Measurements from ENCODE around the gene SPATA31E1.
"Not testable (repeated sequence)": the region's sequence is repeated elsewhere in the genome, so short reads cannot be mapped to it uniquely, and the experiment has no call there.

The SPATA31E1 gene

GRCh38 chr9:87882627-87883026 lies at the start of gene SPATA31E1:
SPATA31E1 (plus strand) TSS chr9:87882877; CDS start chr9:87882892, 15 bp downstream.
- DNase-seq (ENCODE audit: low read depth in 3 of 3) = no peak

DNA sequence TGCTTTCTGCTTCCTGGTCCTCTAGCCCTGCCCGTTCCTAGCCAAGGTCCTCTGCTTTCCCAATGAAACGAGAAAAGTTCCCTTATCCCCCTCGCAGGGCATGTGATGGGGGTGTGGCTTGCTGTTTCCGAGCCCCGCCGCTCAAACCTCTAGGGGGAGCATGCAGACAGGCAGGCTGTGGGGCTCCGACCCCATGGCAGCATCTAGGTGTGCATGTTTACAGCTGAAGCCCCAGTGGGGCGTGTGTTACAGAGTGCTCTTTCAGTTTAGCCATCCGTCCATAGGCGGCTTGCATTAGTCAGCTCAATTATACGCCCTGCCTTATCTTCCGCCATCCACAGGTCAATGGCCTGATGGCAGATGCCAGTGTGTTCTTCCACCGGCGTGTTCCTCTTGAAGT lies 48.3 kb upstream of the SPATA31E1 start:
- no peak for DNase-seq (ENCODE audit: low read depth in 3 of 3)

DNA sequence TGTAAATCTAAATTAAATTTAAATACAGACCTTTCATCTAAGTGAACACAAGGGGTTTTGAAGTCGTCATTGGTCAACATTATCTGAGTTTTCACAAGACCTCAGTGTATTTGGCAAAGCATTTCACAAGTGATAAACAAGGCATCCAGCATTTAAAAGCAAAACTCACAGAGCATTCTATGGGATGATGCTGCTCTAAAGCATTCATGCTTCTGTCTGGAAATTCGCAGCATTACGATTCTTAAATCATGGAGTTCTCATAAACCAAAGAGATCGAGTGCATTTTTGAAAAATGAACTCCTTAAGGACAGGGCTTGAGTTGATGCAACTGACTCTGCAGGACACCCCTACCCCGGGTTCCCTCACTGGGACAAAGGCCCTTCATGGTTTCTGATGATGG lies 46.1 kb upstream of the SPATA31E1 start:
- DNase-seq (ENCODE audit: low read depth in 3 of 3) = no peak

DNA sequence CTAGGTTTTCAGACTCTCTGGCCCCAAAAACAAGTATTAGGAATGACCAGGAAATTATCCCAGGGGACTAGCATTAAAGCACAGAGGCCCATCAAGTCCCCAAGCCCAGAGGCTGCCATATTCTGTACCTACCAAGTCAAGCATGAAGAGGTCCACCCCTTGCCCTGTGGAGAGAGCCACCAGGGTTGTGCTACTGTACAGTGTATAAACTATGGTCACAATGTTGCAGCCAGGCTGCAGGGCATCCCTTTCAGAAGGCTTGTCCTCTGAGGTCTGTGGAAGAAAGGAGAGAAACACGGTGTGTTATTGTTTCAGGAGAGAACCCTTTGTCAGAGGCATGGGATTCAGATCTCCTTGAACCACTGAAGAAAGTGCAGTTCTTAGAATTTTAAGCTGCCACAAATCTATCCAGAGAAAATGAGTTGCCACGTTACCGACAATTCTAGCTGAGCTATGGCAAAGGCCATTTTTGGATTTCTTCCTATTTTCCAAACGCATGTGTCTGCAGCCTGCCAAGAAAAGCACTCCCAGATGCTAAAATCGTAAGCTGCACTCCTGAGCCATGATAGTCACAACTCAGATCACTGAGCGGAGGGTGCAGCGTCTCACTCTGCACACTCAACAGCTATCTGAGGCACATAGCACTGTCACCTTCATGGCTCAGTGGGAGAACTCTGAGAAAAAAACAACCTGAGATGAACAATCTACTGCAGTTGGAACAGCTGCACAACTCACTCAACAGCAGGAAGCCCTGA lies 45.5 kb upstream of the SPATA31E1 start:
- DNase-seq (ENCODE audit: low read depth in 3 of 3) = no peak

DNA sequence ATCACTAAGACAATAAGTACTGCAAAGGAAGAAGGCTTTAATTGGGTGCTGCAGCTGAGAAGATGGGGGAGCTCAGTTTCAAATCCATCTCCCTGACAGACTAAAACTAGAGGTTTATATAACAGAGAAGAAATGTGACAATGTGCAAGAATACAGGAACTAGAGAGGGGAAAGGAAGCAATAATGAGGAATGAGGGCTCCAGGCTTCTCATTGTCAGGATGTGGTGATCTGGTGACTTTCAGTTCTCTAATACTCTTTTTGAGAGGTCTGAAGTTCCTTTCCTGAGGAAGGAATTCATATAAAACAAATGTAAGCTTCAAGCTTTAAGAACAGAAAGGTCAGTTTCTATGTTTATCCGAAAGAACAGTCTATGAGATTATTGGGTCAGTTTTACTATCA lies 42.5 kb upstream of the SPATA31E1 start:
- no peak for DNase-seq (ENCODE audit: low read depth in 3 of 3)

DNA sequence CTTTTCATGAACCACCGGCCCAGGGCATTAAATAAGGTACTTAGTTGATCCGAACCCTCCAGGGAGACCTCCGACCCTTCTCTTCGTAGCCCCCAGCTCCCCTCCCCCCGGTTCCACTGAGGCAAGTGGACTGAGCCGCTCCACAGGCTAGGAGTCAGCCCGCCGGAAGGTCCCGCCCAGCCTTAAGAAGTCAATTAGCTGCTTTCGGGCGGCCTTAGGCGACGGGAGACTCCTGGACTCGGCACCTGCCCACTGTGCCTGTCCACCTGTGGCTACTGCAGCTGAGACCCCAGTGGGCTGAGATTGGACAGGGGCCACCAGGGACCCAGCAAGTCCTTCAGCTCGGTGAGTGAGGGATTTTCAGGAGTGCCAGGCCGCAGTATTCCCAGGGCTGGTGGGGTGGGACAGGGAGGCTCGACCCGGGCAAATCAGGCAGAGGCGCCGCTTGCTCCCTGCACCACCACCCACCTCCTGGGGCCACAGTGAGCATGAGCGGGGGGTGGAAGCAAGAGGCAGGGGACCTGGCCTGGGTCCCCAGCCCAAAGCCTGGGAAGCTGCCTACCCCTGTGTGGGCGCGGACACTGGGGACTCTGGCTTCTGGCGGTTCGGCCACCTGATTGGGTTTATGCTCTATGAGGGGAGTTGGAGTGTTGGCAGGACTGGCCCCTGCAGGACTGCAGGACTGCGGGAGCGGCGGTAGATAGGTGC lies 39.6 kb upstream of the SPATA31E1 start:
- no peak for DNase-seq (ENCODE audit: low read depth in 3 of 3)

GRCh38 chr9:87844506-87844905 lies 38.2 kb upstream of the SPATA31E1 start:
- no peak for DNase-seq (ENCODE audit: low read depth in 3 of 3)

DNA sequence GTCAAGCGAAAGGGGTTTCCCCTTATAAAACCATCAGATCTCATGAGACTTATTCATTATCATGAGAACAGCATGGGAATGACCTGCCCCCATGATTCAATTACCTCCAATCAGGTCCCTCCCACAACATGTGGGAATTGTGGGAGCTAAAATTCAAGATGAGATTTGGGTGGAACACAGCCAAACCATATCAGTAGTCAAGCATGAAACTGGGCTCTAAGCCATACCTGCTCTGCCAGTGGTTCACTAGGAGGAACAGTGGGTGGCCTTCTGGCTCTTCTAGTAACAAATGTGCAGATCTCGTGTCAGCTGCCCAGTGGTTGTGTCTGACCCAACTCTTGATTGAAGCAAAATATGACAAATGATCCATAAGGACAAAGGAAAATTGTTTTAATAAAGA lies 34.9 kb upstream of the SPATA31E1 start:
- not testable (repeated sequence) for DNase-seq (ENCODE audit: low read depth in 3 of 3)

- no peak for DNase-seq (ENCODE audit: low read depth in 3 of 3)
These were observed 33.4 kb upstream of the SPATA31E1 start for GRCh38 chr9:87849144-87849758.

GRCh38 chr9:87850391-87850790 lies 32.3 kb upstream of the SPATA31E1 start:
- DNase-seq (ENCODE audit: low read depth in 3 of 3) = no peak

DNA sequence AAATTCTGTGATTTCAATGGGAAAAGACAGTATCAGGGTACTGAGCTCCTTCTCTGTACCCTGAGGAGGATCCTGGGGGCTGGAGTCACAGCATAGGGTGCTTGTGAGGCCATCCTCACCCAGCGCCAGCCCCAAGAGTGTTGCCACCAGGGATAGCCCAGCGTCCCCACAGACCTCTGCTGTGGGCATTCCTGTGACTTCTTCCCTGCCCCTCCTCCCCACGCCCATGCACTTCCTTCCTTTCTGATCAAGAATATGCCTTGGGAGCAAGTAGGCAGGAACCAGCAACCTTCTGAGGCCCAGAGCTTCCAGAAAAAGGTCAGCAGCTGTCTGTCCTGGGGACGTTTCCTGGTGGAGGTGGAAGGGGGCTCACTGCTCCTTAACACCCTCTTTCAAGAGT lies 31.5 kb upstream of the SPATA31E1 start:
- not testable (repeated sequence) for DNase-seq (ENCODE audit: low read depth in 3 of 3)

- DNase-seq (ENCODE audit: low read depth in 3 of 3) = no peak
These were observed 29.4 kb upstream of the SPATA31E1 start for GRCh38 chr9:87853302-87853701.

- no peak for DNase-seq (ENCODE audit: low read depth in 3 of 3)
These were observed 28.6 kb upstream of the SPATA31E1 start for GRCh38 chr9:87853876-87854579.

DNA sequence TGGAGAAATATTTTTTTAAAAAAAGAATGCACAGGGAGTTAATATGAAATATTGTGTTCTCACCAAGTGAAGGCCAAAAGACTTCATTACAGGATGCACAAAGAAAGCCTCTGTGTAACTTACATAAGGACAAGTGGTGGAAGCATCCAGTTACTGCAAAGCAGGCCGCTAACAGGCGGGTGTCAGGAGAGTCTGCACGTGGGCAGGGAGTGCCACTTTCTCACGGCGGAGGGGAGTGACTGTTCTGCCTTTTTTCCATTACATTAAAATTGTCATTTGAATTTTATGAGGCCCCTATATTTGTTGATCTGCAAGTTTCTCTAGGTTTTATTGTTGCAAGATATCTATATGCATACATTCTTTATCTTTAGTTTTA lies 28.1 kb upstream of the SPATA31E1 start:
- no peak for DNase-seq (ENCODE audit: low read depth in 3 of 3)

- no peak for DNase-seq (ENCODE audit: low read depth in 3 of 3)
These were observed 27.6 kb upstream of the SPATA31E1 start for GRCh38 chr9:87855061-87855460.

DNA sequence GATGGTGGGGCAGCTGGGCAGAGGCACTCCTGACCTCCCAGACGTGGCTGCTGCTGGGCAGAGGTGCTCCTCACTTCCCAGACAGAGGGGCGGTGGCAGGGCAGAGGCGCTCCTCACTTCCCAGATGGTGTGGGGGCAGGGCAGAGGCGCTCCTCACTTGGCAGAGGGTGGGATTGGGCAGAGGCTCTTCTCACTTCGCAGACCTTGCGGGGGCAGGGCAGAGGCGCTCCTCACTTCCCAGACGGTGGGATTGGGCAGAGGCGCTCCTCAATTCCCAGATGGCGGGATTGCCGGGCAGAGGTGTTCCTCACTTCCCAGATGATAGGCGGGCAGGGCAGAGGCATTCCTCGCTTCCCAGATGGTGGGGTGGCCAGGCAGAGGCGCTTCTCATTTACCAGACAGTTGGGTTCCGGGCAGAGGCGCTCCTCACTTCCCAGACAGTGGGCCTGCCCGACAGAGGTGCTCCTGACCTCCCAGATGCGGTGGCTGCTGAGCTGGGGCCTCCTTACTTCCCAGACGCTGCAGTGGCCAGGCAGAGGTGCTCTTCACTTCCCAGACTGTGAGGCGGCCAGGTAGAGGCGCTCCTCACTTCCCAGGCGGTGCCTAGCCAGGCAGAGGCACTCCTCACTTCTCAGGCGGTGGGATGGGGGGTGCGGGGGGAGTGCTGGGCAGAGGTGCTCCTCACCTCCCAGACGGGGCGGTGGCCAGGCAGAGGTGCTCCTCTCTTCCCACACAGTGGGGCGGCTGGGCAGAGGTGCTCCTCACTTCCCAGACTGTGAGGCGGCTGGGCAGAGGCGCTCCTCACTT lies 25.3 kb upstream of the SPATA31E1 start:
- DNase-seq (ENCODE audit: low read depth in 3 of 3) = no peak

- DNase-seq (ENCODE audit: low read depth in 3 of 3) = no peak
These were observed 24.7 kb upstream of the SPATA31E1 start for GRCh38 chr9:87857948-87858335.

DNA sequence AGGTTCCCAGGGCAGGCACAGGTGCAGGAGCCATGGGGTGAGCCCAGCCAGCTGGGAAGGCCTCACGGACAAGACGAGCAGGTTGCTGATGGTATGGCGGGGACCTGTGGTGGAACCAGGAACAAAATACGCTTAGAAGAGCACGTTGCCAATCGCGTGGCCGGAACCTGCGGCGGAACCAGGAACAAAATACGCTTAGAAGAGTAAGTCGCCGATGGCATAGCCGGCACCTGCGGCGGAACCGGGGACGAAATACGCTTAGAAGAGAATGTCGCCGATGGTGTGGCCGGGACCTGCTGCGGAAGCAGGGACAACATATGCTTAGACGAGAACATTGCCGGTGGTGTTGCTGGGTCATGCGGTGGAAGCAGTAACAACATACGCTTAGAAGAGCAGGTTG lies 23.5 kb upstream of the SPATA31E1 start:
- no peak for DNase-seq (ENCODE audit: low read depth in 3 of 3)

- no peak for DNase-seq (ENCODE audit: low read depth in 3 of 3)
These were observed 22.9 kb upstream of the SPATA31E1 start for GRCh38 chr9:87859786-87860185.

GRCh38 chr9:87861332-87861731 lies 21.3 kb upstream of the SPATA31E1 start:
- DNase-seq (ENCODE audit: low read depth in 3 of 3) = no peak

DNA sequence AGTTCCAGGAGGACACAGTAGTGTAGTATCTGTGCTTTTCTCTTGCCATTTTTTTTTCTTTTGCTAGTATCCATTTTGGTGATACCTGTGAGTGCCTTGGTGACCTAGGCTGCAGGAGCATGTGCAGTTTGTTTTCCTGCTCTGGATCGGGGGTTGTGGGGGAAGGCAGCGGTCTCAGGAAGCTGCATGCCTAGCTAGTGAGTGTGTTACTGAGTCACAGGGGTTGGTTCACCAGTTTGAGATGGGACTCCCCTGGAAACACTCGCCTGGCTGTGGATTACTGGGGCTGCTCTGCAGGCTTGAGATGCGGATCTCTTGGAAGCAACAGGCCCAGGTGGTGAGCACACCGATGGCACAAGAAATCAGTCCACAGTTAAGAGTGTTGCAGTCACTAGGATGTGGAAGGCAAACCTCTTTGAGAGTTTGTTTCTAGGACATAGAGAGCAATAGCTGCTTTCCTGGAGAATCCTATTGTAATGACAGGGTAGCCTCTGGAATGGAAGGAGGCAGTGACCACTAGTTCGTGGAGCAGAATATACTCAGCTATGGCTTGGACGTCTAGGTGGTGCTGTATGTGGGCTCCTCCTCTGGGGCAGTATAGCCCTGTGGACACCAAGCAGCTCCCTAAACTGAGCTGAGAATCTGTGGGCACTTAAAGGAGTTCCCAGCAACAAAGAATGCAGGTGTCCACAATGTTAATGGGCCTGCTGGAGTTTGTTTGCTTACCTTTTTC lies 20.0 kb upstream of the SPATA31E1 start:
- no peak for DNase-seq (ENCODE audit: low read depth in 3 of 3)

Measured in stimulated activated CD4-positive, alpha-beta T cell treated with anti-CD3 and anti-CD28 coated beads, TNF-alpha, amount 100 ng/mL, for 48 hours (primary cell).